GM18861 (cell line): ENCODE measurements around the gene CHAF1B.
"Not testable (repeated sequence)": the region's sequence is repeated elsewhere in the genome, so short reads cannot be mapped to it uniquely, and the experiment has no call there.

ENCODE experiments used
- ATAC-seq: cut with Tn5 transposase; IDR thresholded peaks from one replicate; pipeline ENCODE4 v1.9.1; 2021; ENCODE audit not compliant: unreplicated experiment

The CHAF1B gene

DNA sequence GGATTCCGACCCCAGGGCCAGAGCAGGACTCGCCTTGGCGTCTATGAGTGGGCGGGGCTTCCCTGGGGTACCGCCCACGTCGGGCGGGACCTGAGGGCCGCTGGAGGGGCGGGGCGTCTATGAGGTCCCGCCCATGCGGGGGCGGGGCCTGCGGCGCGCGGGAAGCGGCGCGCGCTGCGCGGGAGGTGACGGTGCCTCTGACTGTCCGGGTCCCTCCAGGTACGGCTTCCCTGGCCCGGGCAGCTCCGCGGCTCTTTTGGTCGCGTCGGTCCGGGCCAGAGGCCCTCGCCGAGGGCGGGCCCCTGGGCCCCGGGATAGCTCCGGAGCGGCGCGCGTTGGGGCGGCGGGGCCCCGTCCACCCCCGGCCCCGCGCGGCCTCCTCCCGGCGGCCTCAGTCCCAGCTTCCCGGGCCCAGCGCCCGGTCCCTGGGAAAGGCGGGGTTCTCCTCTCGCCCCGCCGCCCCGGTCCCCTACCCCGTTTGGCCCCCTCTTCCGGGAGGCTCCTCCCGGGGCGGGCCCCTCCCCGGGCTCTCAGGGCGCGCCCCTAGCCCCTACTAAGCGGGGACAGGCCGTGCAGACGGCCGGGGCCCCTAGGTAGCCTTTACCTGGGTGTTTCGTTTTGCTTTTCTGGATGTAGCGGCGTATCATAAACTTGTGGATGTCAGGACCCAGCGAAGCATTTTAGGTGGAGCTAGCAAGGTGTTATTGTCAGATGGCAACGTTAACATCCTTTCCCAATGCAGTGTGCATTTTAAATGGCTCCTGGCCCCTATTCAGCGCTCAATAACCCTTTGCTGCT, at the start of gene CHAF1B:
CHAF1B (plus strand) TSS at position 160 of the 798 bp plus-strand sequence. CDS start 745 bp downstream, outside the sequence.
- ATAC-seq = peak; percentile 86

DNA sequence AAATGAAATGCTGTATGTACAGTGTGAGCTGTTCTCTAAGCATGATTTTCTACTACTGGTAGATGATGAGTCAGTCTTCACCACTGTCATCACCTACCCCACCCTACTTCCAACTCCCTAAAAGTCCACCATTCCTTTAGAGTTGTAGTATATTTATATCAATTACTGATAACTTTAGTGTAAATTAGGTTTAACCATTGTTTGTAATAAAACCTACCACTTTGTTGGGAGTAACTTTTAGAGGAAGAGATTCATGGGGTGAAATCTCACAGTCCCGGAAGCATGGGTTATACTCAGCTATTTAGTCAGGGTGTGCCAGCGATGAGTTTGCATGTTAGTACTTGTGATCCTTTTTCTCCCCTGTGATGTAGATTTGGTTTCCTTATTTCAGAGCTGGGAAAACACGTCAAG, 48.1 kb upstream of the CHAF1B start:
- no peak for ATAC-seq

DNA sequence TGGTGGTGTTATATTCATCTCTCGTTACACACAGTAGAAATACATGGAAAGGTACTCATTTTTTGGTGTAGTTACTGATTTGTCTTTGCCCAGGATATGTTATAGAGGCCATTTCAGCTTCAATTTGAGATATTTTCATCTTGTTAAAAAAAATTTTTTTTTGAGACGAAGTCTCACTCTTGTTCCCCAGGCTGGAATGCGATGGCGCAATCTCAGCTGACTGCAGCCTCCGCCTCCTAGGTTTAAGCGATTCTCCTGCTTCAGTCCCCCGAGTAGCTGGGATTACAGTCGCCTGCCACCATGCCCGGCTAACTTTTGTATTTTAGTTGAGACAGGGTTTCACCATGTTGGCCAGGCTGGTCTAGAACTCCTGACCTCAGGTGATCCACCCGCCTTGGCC, 46.2 kb upstream of the CHAF1B start:
- ATAC-seq = no peak

DNA sequence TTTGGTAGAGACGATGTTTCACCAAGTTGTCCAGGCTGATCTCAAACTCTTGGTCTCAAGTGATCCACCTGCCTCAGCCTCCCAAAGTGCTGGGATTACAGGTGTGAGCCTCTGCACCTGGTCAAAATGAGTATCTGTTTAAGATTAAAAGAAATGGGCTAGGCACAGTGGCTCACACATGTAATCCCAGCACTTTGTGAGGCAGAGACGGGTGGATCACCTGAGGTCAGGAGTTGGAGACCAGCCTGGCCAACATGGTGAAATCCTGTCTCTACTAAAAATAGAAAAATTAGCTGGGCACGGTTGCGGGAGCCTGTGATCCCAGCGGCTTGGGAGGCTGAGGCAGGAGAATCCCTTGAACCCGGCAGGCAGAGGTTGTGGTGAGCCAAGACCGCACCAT, 42.6 kb upstream of the CHAF1B start:
- not testable (repeated sequence) for ATAC-seq

DNA sequence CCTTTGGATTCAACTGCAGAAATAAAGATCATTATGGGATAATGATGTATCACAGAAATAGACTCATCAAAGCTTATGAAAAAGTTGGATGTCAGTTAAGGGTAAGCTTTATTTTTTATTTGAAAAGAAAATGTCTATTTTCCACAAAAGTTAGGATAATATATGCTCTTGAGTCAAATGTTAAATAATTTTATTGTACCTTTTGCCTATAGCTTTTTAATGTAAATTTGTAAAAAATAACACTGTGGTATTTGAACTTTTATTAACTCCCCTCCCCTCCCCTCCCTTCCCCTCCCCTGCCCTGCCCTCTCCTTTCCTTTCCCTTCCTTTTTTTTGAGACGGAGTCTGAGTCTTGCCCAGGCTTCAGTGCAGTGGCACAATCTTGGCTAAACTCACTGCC, 40.3 kb upstream of the CHAF1B start:
- no peak for ATAC-seq

DNA sequence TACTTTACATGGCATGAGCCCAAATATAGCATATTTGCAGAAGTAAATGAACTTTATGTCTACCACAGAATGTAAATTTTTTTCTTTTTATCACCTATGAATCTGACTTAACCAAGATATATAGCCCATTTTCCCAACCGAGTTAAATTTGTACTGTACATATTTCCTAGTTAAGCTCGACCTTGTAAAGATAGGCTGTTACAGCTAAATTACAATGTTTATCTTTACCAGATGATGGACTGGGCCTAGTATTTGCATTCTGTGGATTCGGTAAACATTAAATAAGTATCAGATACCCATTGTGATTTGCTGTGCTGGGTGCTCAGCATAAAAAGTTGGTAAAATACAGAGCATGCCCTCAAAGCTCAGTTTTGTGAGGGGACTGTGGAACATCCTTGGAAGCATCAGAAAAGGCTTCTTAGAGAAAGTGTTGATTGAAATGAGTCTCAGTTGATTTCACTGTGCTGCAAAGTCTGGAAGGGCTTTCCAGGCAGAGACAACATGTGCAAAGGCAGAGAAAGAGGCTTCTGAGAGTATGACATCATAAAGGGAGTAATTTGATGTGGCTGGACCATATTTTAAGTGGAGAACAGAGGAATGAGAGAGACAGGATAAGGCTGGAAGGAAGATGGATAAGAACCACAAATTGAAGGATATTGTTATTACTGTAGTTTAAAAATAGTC, 37.8 kb upstream of the CHAF1B start:
- no peak for ATAC-seq

DNA sequence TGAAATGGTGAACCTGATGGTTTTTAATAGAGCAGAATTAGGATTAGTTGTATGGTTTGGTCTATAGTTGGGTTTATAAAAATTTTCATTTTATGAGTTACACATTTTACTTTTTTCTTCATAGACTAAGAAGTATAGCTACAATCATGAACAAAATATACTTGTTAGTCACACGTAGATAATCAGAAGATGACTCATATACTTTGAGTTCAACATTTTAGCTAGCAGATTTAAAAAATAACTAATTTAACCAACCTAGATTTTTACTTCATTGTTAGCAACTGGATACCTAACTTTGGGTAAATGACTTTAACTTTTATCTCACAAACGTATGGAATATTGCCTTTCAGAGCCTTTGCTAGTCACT, 37.2 kb upstream of the CHAF1B start:
- no peak for ATAC-seq

DNA sequence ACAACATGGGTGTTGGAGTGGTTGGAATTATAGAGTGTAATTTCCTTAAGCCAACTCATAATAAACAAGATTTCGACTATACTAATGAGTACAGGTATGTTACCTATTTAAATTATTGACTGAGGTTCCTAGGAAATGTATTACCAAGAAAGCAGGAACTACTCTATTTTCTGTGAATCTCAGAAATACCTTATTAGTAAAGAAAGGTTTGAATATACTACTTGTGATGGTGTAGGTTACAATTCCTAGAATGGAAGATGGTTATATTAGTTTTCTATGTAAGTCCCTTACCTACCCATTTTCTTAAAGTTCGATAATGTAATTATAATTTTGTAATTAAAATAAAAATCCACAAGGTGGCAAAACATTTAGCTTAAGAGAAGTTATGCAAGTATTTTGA, 35.9 kb upstream of the CHAF1B start:
- ATAC-seq = no peak

DNA sequence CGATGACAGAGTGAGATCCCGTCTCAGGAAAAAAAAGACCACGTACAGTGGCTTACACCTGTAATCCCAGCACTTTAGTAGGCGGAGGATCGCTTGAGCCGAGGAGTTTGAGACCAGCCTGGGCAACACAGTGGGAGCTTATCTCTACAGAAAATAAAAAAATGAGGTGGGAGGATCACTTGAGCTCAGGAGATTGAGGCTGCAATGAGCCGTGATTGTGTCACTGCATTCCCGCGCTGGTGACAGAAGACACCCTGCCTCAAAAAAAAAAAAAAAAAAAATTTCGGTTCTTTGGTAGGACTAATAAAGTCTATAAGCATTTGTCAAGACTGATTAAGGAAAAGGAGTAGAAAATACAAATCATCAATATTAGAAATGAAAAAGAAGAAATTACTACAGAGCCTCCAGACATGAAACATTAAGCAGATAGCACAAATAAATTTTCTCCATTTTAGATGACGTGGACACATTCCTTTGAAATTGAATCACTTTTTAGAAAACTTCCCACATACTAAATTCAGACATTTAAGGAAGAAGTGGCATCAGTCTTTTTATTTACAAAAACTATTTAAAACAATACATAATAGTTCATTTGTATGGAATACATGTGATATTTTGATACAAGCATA, 34.8 kb upstream of the CHAF1B start:
- no peak for ATAC-seq

DNA sequence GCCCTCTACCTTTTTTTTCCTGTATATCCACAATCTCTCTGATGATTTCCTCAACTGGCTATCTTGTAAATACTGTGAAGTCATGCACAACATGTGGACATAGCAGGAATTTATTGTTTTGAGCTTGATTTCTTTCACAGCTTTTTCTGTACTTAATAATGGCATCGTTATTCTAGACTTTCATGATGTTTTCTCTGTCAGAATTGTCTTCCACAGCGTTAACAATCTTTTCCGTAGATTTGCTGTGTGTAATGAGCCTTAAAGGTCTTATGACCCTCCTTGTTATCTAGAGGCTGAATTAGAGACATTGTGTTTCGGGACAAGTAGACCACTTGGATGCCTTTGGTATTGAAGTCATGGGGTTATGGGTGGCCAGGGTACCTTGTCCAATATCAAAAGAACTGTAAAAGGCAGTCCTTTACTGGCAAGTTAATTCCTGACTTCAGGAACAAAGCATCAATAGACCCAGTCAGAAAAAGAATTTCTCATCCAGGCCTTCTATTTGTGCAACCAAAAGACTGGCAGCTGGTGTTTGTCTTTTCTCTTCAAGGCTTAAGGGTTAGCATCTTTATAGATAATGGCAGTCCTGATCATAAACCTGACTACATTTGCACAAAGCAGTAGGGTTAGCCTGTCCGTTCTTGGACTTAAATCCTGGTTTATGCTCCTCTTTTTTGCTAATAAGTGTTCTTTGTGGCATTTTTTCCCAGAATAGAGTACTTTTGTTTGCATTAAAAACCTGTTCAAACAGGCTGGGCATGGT, 30.1 kb upstream of the CHAF1B start:
- ATAC-seq = no peak

DNA sequence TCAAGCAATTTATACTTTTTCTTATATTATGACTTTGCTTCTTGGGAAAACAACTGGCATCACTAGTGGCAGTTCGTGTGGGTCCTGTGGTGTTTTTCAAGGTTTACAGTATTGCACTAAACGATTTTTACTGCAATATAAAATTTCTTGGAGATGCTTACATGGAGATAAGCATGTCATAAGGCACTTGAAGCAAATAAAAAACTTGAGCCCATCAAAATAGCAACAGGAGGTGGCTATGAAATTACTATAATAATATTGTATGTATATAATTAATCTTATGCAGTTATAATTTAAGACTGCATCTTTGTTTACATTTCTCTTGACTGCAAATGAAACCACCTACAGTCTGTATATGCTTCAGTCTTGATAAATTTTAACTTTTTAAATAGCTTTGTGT, 29.3 kb upstream of the CHAF1B start:
- ATAC-seq = no peak

DNA sequence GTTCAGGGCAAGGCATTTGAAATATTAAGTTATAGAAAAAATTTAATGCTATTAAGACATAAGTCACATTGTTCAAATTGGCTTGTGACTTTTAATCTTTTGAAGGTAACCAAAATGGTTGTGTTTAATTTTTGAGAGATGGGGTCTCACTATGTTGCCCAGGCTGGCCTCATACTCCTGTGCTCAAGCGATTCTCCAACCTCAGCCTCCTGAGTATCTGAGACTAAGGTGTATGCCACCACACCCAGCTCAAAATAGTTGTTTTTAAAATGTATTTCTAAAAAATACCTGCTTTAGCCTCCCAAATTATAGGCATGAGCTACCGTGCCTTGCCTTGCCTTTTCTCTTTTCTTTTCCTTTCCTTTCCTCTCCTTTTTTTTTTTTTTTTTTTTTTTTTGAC, 26.0 kb upstream of the CHAF1B start:
- no peak for ATAC-seq

DNA sequence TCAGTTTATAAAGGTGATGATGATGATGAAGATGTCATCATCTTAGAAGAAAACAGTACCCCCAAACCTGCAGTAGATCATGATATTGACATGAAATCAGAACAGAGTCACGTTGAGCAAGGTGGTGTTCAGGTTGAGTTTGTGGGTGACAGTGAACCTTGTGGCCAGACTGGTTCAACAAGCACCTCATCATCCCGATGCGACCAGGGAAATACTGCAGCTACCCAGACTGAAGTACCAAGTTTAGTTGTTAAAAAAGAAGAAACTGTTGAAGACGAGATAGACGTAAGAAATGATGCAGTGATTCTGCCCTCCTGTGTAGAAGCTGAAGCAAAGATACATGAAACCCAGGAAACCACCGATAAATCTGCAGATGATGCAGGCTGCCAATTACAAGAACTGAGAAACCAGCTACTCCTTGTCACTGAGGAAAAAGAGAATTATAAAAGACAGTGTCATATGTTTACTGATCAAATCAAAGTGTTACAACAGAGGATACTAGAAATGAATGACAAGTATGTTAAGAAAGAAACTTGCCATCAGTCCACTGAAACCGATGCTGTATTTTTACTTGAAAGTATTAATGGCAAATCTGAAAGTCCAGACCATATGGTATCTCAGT, 16.0 kb upstream of the CHAF1B start:
- ATAC-seq = no peak

DNA sequence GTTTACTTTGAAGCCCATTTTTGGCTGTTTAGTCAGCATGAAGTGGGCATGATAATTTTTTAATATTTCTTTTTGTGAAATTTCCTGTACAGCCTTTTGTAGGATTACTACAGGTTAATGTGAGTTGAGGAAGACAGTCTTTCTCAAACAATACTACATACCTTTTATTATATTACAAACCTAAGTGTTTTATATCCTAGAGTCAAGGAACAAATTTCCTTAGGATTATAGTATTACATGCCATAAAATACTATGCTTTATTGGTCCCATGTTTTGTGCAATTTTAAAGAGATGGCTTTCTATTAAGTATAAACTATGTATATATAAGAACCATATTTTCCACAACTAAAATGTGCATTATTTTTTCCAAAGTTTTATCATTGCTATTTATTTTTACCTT, 9.2 kb upstream of the CHAF1B start:
- ATAC-seq = no peak

DNA sequence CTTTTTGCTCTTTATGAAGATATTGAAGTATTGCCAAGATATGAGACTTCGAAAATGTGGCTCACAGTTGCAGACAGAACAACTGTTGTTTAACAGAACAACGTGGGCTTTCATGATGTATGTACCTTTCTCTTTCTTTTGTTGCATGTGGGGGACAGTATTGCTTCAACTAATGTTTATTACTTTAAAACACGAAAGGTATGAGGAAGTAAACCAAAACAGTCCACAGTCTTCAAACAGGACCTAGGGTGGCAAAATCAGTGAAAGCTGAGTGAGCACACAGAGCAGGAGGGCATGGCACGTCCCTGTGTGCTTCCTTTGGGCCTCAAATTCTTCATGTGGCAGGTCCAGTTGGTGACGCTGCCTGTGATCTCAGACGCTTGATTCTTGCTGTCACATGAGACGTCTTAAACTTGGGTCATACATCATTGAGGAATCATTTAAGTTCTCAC, 7.8 kb upstream of the CHAF1B start:
- no peak for ATAC-seq

DNA sequence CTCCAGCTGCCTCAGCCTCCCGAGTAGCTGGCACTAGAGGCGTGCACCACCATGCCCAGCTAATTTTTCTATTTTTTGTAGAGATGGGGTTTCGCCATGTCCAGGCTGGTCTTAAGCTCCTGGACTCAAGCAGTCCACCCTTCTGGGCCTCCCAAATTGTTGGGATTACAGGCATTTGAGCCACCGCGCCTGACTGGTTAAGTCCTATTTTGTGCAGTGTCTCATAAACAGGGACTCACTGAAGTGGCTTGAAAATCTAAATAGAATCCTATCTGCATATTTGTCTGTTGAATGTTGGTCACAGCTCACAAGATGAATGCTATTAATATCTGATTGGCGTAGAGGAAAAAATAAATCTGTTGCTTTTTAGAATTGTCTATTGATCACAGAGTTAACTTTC, 5.9 kb upstream of the CHAF1B start:
- ATAC-seq = no peak

DNA sequence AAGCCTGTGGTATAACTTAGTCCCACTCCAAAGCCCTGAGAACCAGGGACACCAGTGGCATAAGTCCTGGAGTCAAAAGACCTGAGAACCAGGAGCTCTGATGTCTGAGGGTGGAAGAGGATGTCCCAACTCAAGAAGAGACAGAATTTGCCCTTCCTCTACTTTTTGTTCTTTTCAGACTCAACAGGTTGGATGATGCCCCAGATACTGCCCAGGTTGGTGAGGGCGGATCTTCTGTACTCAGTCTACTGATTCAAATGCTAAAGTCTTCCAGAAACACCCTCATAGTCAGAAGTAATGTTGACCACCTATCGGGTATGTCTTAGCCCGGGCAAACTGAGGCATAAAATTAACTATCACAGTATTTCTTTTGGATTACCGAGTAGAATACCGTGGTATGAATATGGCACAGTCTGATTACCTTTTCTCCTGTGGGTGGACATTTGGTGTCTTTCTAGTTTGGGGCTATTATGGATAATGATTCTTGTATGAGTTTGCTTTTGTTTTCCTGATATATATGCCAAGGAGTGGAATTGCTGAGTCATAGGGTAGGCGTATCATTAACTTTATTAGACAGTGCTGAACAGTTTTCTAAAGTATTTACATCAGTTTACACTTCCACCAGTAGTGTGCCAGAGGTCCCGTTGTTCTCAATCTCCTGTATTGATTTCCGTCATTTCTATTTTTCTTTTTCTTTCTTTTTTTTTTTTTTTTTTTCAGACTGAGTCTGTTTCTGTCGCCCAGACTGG, 3.2 kb upstream of the CHAF1B start:
- no peak for ATAC-seq

DNA sequence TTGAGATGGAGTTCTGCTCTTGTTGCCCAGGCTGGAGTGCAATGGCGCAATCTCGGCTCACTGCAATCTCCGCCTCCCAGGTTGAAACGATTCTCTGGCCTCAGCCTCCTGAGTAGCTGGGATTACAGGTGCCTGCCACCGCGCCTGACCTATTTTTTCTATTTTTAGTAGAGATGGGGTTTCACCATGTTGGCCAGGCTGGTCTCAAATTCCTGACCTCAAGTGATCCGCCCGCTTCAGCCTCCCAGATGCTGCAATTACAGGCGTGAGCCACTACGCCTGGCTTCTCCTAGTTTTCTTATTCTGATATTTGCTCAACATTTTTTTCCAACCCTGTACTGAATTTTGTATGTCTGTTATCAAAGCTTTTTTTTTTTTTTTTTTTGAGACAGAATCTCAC, 2.5 kb upstream of the CHAF1B start:
- ATAC-seq = not testable (repeated sequence)

DNA sequence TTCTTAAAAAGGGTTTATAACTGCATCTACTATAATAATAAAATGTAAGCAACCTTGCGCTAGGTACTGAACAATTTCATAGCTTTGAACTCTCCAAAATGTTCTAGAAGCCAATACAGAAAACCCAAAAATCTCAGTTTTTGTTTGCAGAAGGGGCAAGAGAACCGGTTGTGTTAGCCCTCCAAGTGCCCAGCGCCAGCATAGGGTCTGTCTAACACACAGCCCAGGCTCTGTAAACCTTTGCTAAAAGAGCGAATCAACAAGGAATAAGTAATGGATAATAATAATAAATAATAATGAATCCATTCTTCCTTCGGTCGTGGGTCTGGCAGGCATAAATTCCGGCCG, 333 bp upstream of the CHAF1B start:
- no peak for ATAC-seq

DNA sequence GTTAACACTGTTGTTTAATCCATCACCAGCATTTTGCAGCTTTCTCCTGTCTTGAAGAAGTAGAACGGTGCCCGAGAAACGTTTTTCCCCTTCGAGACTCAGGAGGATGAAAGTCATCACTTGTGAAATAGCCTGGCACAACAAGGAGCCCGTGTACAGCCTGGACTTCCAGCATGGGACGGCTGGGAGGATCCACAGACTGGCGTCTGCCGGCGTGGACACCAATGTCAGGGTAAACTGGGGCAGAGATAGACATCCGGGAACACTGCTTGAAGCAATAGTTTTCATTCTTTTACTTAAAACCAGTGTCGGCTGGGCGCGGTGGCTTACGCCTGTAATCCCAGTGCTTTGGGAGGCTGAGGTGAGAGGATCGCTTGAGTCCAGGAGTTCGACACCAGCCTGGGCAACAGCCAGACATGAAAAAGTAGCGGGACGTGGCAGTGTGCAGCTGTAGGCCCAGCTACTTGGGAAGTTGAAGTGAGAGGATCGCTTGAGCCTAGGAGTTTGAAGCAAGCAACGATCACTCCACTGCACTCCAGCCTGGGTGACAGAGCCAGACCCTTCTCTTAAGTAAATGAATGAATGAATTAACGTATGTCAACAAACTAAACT, 945 bp downstream of the CHAF1B start:
- no peak for ATAC-seq
